Left renal cortex interstitium (tissue), 4 donors: Measurements from ENCODE around the gene CCDC117. TPM values are rescaled to one million over a fixed set of nuclear protein-coding genes. Genes with fewer than 3 reads are reported as not detected.
A peak's percentile ranks its signal among the peaks of the same experiment; 100 is the strongest.
"Not testable (repeated sequence)": the region's sequence is repeated elsewhere in the genome, so short reads cannot be mapped to it uniquely, and the experiment has no call there.

Experiments
- DNase-seq, 4 donors: peaks; one replicate each; pipeline ENCODE4 v3.0.0-alpha.2; 2013; ENCODE audit warnings: low read depth in 4 of 4, low spot score in 2 of 4, missing footprints in 1 of 4
- polyA plus RNA-seq, 4 donors: library from polyadenylated mRNA; unstranded; fragments of 120-200 nt; gene quantifications; one replicate each; pipeline ENCODE4 v1.2.1, GENCODE V29; 2013; ENCODE audit not compliant: insufficient read length in 4 of 4

Gene CCDC117
- 10 to 100 TPM; 36.5 to 38.9 (median 37.4) TPM for polyA plus RNA-seq

- DNase-seq, result peak; percentile 84 to 94 (median 88)
These were observed at the start of gene CCDC117 for GRCh38 chr22:28772633-28773460. Gene CCDC117 (plus strand): TSS chr22:28772695. CDS start chr22:28772850, 155 bp downstream.

GRCh38 chr22:28728002-28728401 lies 44.5 kb upstream of the CCDC117 start:
- DNase-seq, result no peak

GRCh38 chr22:28728621-28729313 lies 43.7 kb upstream of the CCDC117 start:
- no peak for DNase-seq

DNA sequence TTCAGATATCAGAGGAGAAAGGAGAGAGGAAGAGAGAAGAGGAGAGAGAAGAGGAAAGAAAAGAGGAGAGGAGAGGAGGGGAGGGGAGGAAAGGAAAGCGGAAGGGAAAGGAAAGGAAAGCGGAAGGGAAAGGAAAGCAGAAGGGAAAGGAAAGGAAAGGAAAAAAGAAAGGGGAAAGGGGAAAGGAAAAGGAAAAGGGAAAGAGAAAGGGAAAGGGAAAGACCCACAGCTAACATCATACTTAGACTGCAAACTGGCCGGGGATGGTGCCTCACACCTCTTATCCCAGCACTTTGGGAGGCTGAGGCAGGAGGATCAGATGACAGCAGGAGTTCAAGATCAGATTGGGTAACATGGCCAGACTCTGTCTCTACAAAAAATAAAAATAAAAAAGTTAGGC lies 42.3 kb upstream of the CCDC117 start:
- no peak for DNase-seq

- DNase-seq, result no peak
These were observed 38.1 kb upstream of the CCDC117 start for GRCh38 chr22:28734393-28734792.

DNA sequence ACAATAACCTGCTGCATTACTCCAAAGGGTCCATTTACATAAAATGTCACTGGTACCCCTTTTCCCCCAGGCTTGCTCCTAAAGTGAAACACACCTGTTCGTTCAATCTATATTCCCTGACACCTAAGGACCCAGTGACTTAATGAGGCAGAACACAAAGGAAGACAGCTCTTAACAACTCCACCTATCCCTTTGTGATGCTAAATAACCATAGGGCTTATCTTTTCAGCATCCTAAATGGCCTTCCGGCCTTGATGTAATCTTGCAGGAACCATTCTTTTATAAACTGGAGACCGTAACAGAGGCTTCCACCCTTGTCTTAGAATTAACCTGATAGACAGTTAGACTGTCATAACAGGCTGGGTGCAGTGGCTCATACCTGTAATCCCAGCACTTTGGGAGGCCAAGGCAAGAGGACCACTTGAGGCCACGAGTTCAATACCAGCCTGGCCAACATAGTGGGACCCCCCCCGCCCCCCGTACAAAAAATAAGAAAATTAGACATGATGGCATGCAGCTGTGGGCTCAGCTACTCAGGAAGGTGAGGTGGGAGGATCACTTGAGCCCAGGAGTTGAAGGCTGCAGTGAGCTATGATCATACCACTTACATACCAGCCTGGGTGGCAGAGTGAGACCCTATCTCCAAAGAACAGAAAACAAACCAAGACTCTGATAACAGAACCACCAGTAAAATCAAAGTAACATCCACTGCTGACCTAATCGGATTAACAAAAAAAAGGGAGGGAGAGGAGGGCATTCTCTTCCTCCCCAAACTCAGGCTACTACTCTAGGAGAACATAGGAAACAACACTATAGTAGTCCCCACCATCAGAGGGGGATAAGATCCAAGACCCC lies 36.0 kb upstream of the CCDC117 start:
- no peak for DNase-seq

DNA sequence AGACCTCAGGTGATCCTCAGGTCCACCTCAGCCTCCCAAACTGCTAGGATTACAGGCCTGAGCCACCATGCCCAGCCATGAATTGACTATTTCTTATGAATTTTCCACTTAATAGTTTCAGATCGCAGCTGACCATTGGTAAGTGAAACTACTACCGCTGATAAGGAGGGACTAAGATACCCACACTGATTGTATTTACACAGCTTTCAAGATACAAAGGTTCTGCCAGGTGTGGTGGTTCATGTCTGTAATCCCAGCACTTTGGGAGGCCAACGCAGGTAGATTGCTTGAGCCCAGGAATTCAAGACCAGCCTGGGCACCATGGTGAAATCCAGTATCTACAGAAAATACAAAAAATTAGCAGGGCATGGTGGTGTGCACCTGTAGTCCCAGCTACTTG lies 34.8 kb upstream of the CCDC117 start:
- DNase-seq, result no peak

DNA sequence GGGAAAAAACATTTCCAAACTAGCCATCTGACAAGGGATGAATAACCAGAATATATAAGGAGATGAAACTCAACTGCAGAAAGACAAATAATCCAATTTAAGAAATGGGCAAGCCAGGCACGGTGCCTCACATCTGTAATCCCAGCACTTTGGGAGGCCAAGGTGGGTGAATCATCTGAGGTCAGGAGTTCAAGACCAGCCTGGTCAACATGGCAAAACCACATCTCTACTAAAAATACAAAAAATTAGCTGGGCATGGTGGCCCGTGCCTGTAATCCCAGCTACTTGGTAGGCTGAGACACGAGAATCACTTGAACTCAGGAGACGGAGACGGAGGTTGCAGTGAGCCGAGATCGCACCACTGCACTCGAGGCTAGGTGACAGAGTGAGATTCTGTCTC lies 33.6 kb upstream of the CCDC117 start:
- not testable (repeated sequence) for DNase-seq

DNA sequence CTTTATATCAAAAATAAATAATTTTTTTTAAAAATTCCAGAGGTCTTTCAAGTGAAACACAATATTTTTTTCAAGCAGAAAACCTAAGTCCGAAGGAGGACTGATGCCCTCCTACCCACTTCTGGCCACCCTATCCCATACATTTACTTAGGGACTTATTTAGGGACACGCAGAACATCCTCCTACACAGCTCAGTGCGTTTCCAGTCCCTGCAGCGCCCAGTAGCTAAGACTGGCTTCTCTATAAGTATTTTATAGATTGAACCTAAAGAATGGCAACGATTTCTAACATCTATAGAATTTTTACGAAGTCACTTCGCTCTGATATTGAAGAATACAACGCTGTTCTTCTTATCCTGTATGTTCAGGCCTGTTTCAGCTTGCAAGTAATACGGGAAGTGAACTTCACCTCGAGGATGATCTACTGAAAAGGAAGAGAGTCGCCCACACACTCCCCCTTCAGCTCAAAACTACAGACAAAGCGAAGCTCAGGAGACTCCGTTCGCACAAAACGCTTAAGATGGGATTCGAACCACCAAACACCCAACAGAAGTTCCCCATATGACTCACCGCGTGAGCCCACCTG lies 31.2 kb upstream of the CCDC117 start:
- no peak for DNase-seq

DNA sequence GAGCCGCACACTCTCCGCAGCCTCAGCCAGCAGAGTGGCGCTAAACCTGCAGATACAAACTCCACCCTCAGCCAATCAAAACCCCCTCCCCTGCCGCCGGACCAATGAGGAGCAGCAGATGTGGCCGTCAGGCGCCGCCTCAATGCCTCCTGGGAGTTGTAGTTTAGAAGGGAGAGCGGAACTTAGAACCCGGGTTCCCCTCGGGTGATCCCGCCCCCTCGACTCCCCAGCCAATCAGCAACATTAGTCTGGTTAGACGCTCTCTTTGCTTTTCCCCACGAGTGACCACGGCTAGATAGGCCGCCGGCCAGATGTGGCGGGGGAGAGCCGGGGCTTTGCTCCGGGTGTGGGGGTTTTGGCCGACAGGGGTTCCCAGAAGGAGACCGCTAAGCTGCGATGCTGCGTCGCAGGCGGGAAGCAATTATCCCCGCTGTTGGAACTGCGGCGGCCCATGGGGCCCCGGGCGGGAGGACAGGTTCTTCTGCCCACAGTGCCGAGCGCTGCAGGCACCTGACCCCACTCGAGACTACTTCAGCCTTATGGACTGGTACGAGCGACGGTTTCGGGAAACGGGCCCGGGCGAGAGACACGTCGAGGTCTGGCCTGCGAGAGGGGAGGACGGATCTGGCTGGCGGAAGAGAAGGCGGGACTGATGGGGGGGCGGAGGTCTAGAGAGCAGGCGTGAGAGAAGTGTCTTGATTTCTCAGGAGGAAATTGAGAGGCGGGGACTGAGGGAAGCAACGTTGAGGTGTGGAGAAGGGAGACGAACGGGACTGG lies 30.5 kb upstream of the CCDC117 start, which contains the start of the genes CHEK2 and HSCB:
CHEK2 (minus strand) TSS at position 36 of the 777 bp plus-strand sequence. CDS start 7,099 bp downstream, outside the sequence.
HSCB (plus strand) TSS at position 255 of the 777 bp plus-strand sequence; CDS start at position 312, 57 bp downstream.
- peak; percentile 93 to 99 (median 95) for DNase-seq

DNA sequence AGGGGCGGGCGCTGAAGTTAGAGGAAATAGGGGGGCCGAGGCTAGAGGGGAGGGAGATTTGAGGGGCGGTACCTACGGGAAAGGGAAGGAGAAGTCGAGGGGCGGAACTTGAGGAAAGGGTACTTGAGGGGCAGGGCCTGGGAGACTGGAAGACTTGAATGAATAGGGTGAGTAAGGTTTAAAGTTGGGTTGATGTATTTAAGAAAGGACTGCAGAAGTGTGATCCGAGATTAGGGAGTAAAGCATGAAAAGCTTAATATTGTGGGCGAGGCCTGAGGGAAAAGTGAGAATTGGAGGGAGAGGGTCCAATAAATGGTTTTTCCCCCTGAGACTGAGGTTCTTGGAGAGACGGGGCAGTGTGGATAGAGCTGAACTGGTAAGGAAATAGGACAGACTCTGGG lies 29.9 kb upstream of the CCDC117 start:
- peak in 1 of 4 donors; percentile 17 for DNase-seq

DNA sequence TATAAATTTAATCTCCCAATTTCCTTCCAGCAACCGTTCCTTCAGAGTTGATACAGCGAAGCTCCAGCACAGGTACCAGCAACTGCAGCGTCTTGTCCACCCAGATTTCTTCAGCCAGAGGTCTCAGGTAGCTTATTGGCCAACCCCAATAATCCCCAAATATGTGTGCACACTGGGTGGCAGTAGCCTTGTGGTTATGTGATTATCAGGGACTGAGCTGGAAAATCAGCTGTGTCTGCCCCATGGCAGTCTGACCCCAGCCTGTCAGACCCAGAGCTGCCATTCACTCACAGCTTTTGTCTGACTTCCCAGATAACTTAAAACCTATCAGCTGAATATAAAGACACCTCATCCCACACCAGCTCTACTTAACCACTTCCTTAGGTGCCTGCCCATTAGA lies 28.6 kb upstream of the CCDC117 start:
- DNase-seq, result no peak

- DNase-seq, result no peak
These were observed 22.0 kb upstream of the CCDC117 start for GRCh38 chr22:28750471-28750881.

- not testable (repeated sequence) for DNase-seq
These were observed 18.0 kb upstream of the CCDC117 start for GRCh38 chr22:28754512-28754911.

DNA sequence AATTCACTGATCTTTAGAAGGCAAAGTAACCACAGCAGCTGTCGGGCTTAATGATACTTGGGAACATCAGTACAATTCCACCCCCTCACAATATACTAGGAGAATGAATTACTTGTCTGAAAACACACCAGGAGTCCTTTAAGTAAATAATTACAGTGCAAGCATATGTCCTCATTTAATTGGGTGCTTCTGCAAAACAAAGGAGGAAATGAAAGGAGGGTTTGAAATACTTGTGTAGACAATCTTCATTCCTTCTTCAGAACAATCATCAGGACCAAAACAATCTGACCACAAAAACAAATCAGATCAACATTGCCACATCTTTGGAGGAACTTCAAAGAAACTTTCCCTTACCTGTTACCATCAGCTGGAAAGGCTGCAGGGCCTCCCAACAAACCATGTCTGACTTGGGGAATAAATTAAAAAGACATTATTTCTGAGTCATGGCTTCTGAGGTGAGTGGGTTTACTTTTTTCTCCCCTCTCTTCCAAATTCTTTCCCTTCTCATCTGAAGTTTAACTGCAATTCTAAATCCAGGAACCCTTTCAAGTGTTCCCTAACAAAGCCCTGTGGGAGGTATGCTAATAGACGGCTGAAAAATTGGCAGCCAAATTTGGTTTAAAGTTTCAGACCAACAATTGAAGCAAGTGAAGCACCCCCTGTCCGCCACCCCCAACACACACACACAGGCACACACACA lies 12.5 kb upstream of the CCDC117 start:
- no peak for DNase-seq

GRCh38 chr22:28761449-28761755 lies 11.1 kb upstream of the CCDC117 start:
- DNase-seq, result no peak

DNA sequence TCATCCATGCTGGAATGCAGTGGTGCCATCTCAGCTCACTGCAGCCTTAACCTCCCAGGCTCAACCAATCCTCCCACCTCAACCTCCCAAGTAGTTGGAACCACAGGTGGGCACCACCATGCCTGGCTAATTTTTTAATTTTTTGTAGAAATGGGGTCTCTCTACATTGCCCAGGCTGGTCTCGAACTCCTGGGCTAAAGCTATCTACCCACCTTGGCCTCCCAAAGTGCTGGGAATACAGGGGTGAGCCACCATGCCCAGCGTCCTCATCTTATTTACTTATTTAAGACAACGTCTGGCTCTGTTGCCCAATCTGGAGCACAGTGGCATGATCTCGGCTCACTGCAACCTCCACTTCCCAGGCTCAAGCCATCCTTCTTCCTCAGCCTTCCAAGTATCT lies 10.5 kb upstream of the CCDC117 start:
- not testable (repeated sequence) for DNase-seq

GRCh38 chr22:28766628-28767027 lies 5.9 kb upstream of the CCDC117 start:
- DNase-seq, result no peak
